A673 (cell line): ENCODE results near the gene CLDN14. TPM values are rescaled to one million over a fixed set of nuclear protein-coding genes. Genes with fewer than 3 reads are reported as not detected.
A peak's percentile ranks its signal among the peaks of the same experiment; 100 is the strongest.

ENCODE experiments used
- BruUV-seq: library from RNA; stranded (reverse); fragments of 400-500 nt; replicated peaks from 2 replicates; lab custom pipeline; 2021; lab: Mats Ljungman, UMichigan
- CTCF ChIA-PET: fragments of 300-600 bp; sonication (Branson Sonifier 250); formaldehyde crosslinking; loops from one replicate; lab custom pipeline; 2022; ENCODE audit warnings: antibody characterized with exemption; lab: Charles Lee
- POLR2A ChIA-PET: fragments of 300-600 bp; sonication (Branson Sonifier 250); formaldehyde crosslinking; loops from one replicate; lab custom pipeline; 2022; ENCODE audit warnings: antibody characterized with exemption; ENCODE audit not compliant: low non-redundant PET; lab: Charles Lee
- DNase-seq: peaks from one replicate; pipeline ENCODE4 v3.0.0-alpha.2; 2015; ENCODE audit warnings: low spot score
- H3K27ac ChIP-seq: fragments of 200-600 bp; sonication (generic); 2 replicates; pipeline ENCODE4 v1.5.1; 2016; ENCODE audit warnings: mixed run types, low read depth, mild to moderate bottlenecking, mixed read lengths, antibody characterized with exemption, low read length; ENCODE audit not compliant: poor library complexity, severe bottlenecking
- H3K27me3 ChIP-seq: fragments of 200-600 bp; sonication (generic); replicated peaks from 2 replicates; pipeline ENCODE4 v1.6.1; 2017; ENCODE audit warnings: mixed run types, low read depth, mild to moderate bottlenecking, mixed read lengths, antibody characterized with exemption, low read length; ENCODE audit not compliant: insufficient read depth, poor library complexity
- H3K36me3 ChIP-seq: fragments of 200-600 bp; sonication (generic); 2 replicates; pipeline ENCODE4 v1.6.1; 2016; ENCODE audit warnings: mixed run types, mild to moderate bottlenecking, mixed read lengths, antibody characterized with exemption, low read length; ENCODE audit not compliant: insufficient read depth, poor library complexity, severe bottlenecking
- H3K4me1 ChIP-seq: fragments of 200-600 bp; sonication (generic); 2 replicates; pipeline ENCODE4 v1.6.1; 2017; ENCODE audit warnings: mixed run types, mild to moderate bottlenecking, mixed read lengths, antibody characterized with exemption, low read length; ENCODE audit not compliant: insufficient read depth, poor library complexity, severe bottlenecking
- H3K4me3 ChIP-seq: fragments of 200-600 bp; sonication (generic); 2 replicates; pipeline ENCODE4 v1.5.1; 2016; ENCODE audit warnings: low read depth, mixed run types, mild to moderate bottlenecking, mixed read lengths, low read length; ENCODE audit not compliant: poor library complexity, severe bottlenecking
- H3K9me3 ChIP-seq: fragments of 200-600 bp; sonication (generic); 2 replicates; pipeline ENCODE4 v1.6.1; 2016; ENCODE audit warnings: mixed run types, low read depth, mild to moderate bottlenecking, mixed read lengths, antibody characterized with exemption, low read length; ENCODE audit not compliant: poor library complexity, severe bottlenecking
- CTCF ChIP-seq: fragments of 300-800, 200-600 bp; sonication (generic); conservative IDR thresholded peaks from 2 replicates; pipeline ENCODE4 v1.5.1; 2017; ENCODE audit warnings: low read depth, mild to moderate bottlenecking, antibody characterized with exemption, low read length, moderate library complexity, mixed read lengths
- EZH2 ChIP-seq: fragments of 200-600 bp; sonication (generic); IDR thresholded peaks from 2 replicates; pipeline ENCODE4 v1.6.1; 2017; ENCODE audit warnings: borderline replicate concordance, low read depth, mild to moderate bottlenecking, mixed read lengths, antibody characterized with exemption, low read length; ENCODE audit not compliant: poor library complexity, severe bottlenecking
- intact Hi-C: fragments of 100-400 bp; cut with micrococcal nuclease; formaldehyde crosslinking; loops from one replicate; pipeline ENCODE4 v1.10.0; 2022; ENCODE audit not compliant: unreplicated experiment
- total RNA-seq: library from RNA; stranded (reverse); gene quantifications from 2 replicates; pipeline ENCODE4 v1.2.3, GENCODE V29; 2021

The CLDN14 gene
- total RNA-seq, 1 experiment from 2014 or later = not detected

- Histone ChIP-seq H3K27me3 (no peaks in the 10 kb centered on the region), H3K4me3 (no peak overlapping the region), H3K27ac (peak overlapping the region; percentile 25), H3K4me1 (peaks cover 37% of the 10 kb centered on the region), H3K36me3 (no peaks in the 10 kb centered on the region), H3K9me3 (no peaks in the 10 kb centered on the region)
- ChIA-PET POLR2A (no interaction called here), CTCF (no interaction called here)
- TF ChIP-seq EZH2 (no peak), CTCF (no peak)
- intact Hi-C loops = loop anchor here (10.0 kb wide), 2 partner anchors 212 to 352 kb away; no protein-coding TSS in a partner anchor
- DNase-seq = no peak
- BruUV-seq = no TSS peak
Measured at GRCh38 chr21:36502365-36502764, 22.4 kb upstream of the CLDN14 start.

GRCh38 chr21:36501589-36501892, 21.6 kb upstream of the CLDN14 start:
- Histone ChIP-seq H3K27ac (peak overlapping the region; percentile 23), H3K27me3 (no peaks in the 10 kb centered on the region), H3K4me1 (peaks cover 37% of the 10 kb centered on the region), H3K36me3 (no peaks in the 10 kb centered on the region), H3K9me3 (no peaks in the 10 kb centered on the region), H3K4me3 (no peak overlapping the region)
- ChIA-PET CTCF (interaction anchor here (0.7 kb wide), 1 partner anchor 441 kb away, joined by 3 read pairs; no protein-coding TSS in a partner anchor), POLR2A (no interaction called here)
- TF ChIP-seq CTCF (no peak), EZH2 (no peak)
- BruUV-seq = no TSS peak
- no peak for DNase-seq
- intact Hi-C loops = loop anchor here (10.0 kb wide), 2 partner anchors 213 to 353 kb away; no protein-coding TSS in a partner anchor

- intact Hi-C loops = loop anchor here (10.0 kb wide), 2 partner anchors 215 to 355 kb away; no protein-coding TSS in a partner anchor
- no peak for DNase-seq
Measured at GRCh38 chr21:36499578-36500471, 19.9 kb upstream of the CLDN14 start.

More at GRCh38 chr21:36499578-36500471, 19.9 kb upstream of the CLDN14 start:
- CTCF ChIA-PET = no interaction called here
- POLR2A ChIA-PET = no interaction called here
- Histone ChIP-seq H3K27me3 (no peaks in the 10 kb centered on the region), H3K27ac (no peak overlapping the region), H3K9me3 (no peaks in the 10 kb centered on the region), H3K36me3 (no peaks in the 10 kb centered on the region), H3K4me3 (no peak overlapping the region), H3K4me1 (peaks cover 24% of the 10 kb centered on the region)
- TF ChIP-seq EZH2 (no peak), CTCF (no peak)
- no TSS peak for BruUV-seq
